Measurements from ENCODE around the gene MPIG6B.

GRCh38 chr6:31706599-31706998, 16.6 kb upstream of the MPIG6B start, which contains the start of gene LY6G6F:
- TF ChIP-seq, protein P1, sequence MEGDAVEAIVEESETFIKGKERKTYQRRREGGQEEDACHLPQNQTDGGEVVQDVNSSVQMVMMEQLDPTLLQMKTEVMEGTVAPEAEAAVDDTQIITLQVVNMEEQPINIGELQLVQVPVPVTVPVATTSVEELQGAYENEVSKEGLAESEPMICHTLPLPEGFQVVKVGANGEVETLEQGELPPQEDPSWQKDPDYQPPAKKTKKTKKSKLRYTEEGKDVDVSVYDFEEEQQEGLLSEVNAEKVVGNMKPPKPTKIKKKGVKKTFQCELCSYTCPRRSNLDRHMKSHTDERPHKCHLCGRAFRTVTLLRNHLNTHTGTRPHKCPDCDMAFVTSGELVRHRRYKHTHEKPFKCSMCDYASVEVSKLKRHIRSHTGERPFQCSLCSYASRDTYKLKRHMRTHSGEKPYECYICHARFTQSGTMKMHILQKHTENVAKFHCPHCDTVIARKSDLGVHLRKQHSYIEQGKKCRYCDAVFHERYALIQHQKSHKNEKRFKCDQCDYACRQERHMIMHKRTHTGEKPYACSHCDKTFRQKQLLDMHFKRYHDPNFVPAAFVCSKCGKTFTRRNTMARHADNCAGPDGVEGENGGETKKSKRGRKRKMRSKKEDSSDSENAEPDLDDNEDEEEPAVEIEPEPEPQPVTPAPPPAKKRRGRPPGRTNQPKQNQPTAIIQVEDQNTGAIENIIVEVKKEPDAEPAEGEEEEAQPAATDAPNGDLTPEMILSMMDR (IDR thresholded peaks at IDR 0.05): no peak
- TF ChIP-seq POLR2A (IDR thresholded peaks at IDR 0.05): no peak
- no peak for TF ChIP-seq EP300 (IDR thresholded peaks at IDR 0.05)
- TF ChIP-seq POLR2AphosphoS5 (IDR thresholded peaks at IDR 0.05): no peak

All from gastroesophageal sphincter (tissue), 3 donors.